H1 (cell line): ENCODE results near the gene CLPTM1L.

Source experiments
- CTCF ChIP-seq, 3 experiments: IDR thresholded peaks; 1 replicate in 2 of 3; 2 replicates in 1 of 3; pipeline versions ENCODE4 v1.5.1 to v1.6.1; 2011; ENCODE audit warnings: low read length in 3 of 3, mild to moderate bottlenecking in 3 of 3, inconsistent platforms in 2 of 3, low read depth in 1 of 3, moderate library complexity in 1 of 3; ENCODE audit not compliant: insufficient read depth in 1 of 3; ENCODE audit errors: control extremely low read depth in 1 of 3
- EZH2 ChIP-seq: fragments of 200-600 bp; sonication (generic); IDR thresholded peaks from 2 replicates; pipeline ENCODE4 v1.7.1; 2012; ENCODE audit warnings: low read depth, mild to moderate bottlenecking, moderate library complexity, low read length, inconsistent platforms; ENCODE audit not compliant: severe bottlenecking
- HDAC2 ChIP-seq, 2 experiments: fragments of 300-600 bp in 1 of 2; sonication (generic) in 1 of 2; IDR thresholded peaks; 2 replicates each; pipeline ENCODE4 v1.6.1; 2011 to 2012; ENCODE audit warnings: low read depth in 2 of 2, low read length in 2 of 2, mild to moderate bottlenecking in 2 of 2, moderate library complexity in 2 of 2, borderline replicate concordance in 1 of 2, inconsistent platforms in 1 of 2
- KDM1A ChIP-seq: fragments of 200-600, 300-600 bp; sonication (generic); IDR thresholded peaks from 2 replicates; pipeline ENCODE4 v1.7.1; 2016; ENCODE audit warnings: mild to moderate bottlenecking, low read length, borderline replicate concordance
- POLR2A ChIP-seq, 2 experiments: IDR thresholded peaks; 1 replicate in 1 of 2; 2 replicates in 1 of 2; pipeline ENCODE4 v1.6.1; 2011; ENCODE audit warnings: low read depth in 2 of 2, low read length in 2 of 2, mild to moderate bottlenecking in 2 of 2; ENCODE audit errors: control extremely low read depth in 1 of 2
- SIN3A ChIP-seq, 2 experiments: IDR thresholded peaks in 1 of 2; conservative IDR thresholded peaks in 1 of 2; 2 replicates each; pipeline ENCODE4 v1.6.1; 2011 to 2012; ENCODE audit warnings: low read length in 2 of 2, improper control_type of control experiment in 1 of 2, low read depth in 1 of 2, mild to moderate bottlenecking in 1 of 2
- TAF1 ChIP-seq: IDR thresholded peaks from 2 replicates; pipeline ENCODE4 v1.6.1; 2011; ENCODE audit warnings: mild to moderate bottlenecking, low read depth, low read length
- USF2 ChIP-seq: IDR thresholded peaks from 2 replicates; pipeline ENCODE4 v1.6.1; 2011; ENCODE audit warnings: low read length, improper control_type of control experiment

GRCh38 chr5:1325191-1325741, 19.6 kb downstream of the CLPTM1L start:
- TF ChIP-seq CTCF (IDR thresholded peaks at IDR 0.05; ENCODE audit: control extremely low read depth in 1 of 3, insufficient read depth in 1 of 3, low read depth in 1 of 3, low read length in 3 of 3), result no peak
- TF ChIP-seq EZH2, result no peak
- TF ChIP-seq POLR2A (IDR thresholded peaks at IDR 0.05; ENCODE audit: control extremely low read depth in 1 of 2, low read depth in 2 of 2, low read length in 2 of 2), result no peak
- TF ChIP-seq KDM1A, result no peak
- TF ChIP-seq SIN3A (conservative IDR thresholded peaks at IDR 0.05 in 1 of 2, IDR thresholded peaks at IDR 0.05 in 1 of 2; ENCODE audit: low read depth in 1 of 2, low read length in 2 of 2), result no peak
- TF ChIP-seq HDAC2 (IDR thresholded peaks at IDR 0.05; ENCODE audit: borderline replicate concordance in 1 of 2, low read depth in 2 of 2, low read length in 2 of 2), result no peak
- no peak for TF ChIP-seq USF2
- TF ChIP-seq TAF1, result no peak
